HL-60 (cell line): ENCODE data around the gene NOBOX.
"Not testable (repeated sequence)": the region's sequence is repeated elsewhere in the genome, so short reads cannot be mapped to it uniquely, and the experiment has no call there.

Experiments
- DNase-seq, 2 experiments: peaks; one replicate each; pipeline ENCODE4 v3.0.0-alpha.2; 2010 to 2020; ENCODE audit warnings: low read depth in 1 of 2, low spot score in 1 of 2
- H3K27ac ChIP-seq: fragments of 250-450 bp; sonication (Bioruptor Pico); replicated peaks from 2 replicates; pipeline ENCODE4 v1.5.1; 2020; ENCODE audit warnings: mild to moderate bottlenecking, moderate library complexity
- H3K27me3 ChIP-seq: fragments of 250-450 bp; sonication (Bioruptor Pico); 2 replicates; pipeline ENCODE4 v1.5.1; 2021; ENCODE audit warnings: mild to moderate bottlenecking, moderate library complexity; ENCODE audit not compliant: insufficient read depth, poor library complexity, severe bottlenecking
- H3K4me3 ChIP-seq: replicated peaks from 2 replicates; pipeline ENCODE4 v1.5.1; 2011; ENCODE audit warnings: mild to moderate bottlenecking, control low read depth, low read length; ENCODE audit not compliant: insufficient read depth
- GABPA ChIP-seq: IDR thresholded peaks from 2 replicates; pipeline ENCODE4 v1.6.1; 2012; ENCODE audit warnings: low read depth
- POLR2AphosphoS5 ChIP-seq: IDR thresholded peaks from 2 replicates; pipeline ENCODE4 v1.6.1; 2012; ENCODE audit warnings: low read depth
- SPI1 ChIP-seq: IDR thresholded peaks from 2 replicates; pipeline ENCODE4 v1.6.1; 2012; ENCODE audit warnings: low read depth, mild to moderate bottlenecking, borderline replicate concordance
- TF ChIP-seq, protein P1 (sequence below): IDR thresholded peaks from 2 replicates; pipeline ENCODE4 v1.6.1; 2012; ENCODE audit warnings: low read depth; ENCODE audit not compliant: insufficient replicate concordance
- TF ChIP-seq, protein P2 (sequence below): IDR thresholded peaks from one replicate; pipeline ENCODE4 v1.5.1; 2011; ENCODE audit warnings: low read length, control low read depth, inconsistent platforms; ENCODE audit not compliant: insufficient read depth

NOBOX gene

DNA sequence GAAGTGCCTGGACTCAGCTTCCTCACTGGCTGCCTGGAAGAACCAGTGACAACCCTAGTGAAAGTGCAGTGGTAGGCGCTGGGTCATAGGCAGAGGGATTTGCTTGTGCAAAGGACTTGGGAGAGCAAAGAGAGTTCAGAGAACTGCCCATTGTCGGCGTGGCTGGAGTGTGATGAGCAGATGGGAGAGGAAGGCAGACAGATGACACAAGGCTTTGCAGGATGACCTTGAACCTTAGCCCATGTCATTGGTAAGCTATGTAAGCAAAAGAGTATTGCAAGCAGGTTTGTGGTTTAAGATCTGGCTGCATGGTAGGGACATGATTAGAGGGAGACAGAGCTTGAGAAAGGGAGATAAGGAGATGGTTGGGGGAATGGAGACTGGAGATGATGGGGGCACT lies 35.3 kb upstream of the NOBOX start:
- no peak overlapping the region for H3K4me3 ChIP-seq
- no peak overlapping the region for H3K27ac ChIP-seq
- no peak for DNase-seq
- H3K27me3 ChIP-seq = no peaks in the 10 kb centered on the region
- TF ChIP-seq, protein P1, sequence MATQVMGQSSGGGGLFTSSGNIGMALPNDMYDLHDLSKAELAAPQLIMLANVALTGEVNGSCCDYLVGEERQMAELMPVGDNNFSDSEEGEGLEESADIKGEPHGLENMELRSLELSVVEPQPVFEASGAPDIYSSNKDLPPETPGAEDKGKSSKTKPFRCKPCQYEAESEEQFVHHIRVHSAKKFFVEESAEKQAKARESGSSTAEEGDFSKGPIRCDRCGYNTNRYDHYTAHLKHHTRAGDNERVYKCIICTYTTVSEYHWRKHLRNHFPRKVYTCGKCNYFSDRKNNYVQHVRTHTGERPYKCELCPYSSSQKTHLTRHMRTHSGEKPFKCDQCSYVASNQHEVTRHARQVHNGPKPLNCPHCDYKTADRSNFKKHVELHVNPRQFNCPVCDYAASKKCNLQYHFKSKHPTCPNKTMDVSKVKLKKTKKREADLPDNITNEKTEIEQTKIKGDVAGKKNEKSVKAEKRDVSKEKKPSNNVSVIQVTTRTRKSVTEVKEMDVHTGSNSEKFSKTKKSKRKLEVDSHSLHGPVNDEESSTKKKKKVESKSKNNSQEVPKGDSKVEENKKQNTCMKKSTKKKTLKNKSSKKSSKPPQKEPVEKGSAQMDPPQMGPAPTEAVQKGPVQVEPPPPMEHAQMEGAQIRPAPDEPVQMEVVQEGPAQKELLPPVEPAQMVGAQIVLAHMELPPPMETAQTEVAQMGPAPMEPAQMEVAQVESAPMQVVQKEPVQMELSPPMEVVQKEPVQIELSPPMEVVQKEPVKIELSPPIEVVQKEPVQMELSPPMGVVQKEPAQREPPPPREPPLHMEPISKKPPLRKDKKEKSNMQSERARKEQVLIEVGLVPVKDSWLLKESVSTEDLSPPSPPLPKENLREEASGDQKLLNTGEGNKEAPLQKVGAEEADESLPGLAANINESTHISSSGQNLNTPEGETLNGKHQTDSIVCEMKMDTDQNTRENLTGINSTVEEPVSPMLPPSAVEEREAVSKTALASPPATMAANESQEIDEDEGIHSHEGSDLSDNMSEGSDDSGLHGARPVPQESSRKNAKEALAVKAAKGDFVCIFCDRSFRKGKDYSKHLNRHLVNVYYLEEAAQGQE = no peak
- TF ChIP-seq, protein P2, sequence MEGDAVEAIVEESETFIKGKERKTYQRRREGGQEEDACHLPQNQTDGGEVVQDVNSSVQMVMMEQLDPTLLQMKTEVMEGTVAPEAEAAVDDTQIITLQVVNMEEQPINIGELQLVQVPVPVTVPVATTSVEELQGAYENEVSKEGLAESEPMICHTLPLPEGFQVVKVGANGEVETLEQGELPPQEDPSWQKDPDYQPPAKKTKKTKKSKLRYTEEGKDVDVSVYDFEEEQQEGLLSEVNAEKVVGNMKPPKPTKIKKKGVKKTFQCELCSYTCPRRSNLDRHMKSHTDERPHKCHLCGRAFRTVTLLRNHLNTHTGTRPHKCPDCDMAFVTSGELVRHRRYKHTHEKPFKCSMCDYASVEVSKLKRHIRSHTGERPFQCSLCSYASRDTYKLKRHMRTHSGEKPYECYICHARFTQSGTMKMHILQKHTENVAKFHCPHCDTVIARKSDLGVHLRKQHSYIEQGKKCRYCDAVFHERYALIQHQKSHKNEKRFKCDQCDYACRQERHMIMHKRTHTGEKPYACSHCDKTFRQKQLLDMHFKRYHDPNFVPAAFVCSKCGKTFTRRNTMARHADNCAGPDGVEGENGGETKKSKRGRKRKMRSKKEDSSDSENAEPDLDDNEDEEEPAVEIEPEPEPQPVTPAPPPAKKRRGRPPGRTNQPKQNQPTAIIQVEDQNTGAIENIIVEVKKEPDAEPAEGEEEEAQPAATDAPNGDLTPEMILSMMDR = no peak
- TF ChIP-seq GABPA (no peak), POLR2AphosphoS5 (no peak), SPI1 (no peak)

DNA sequence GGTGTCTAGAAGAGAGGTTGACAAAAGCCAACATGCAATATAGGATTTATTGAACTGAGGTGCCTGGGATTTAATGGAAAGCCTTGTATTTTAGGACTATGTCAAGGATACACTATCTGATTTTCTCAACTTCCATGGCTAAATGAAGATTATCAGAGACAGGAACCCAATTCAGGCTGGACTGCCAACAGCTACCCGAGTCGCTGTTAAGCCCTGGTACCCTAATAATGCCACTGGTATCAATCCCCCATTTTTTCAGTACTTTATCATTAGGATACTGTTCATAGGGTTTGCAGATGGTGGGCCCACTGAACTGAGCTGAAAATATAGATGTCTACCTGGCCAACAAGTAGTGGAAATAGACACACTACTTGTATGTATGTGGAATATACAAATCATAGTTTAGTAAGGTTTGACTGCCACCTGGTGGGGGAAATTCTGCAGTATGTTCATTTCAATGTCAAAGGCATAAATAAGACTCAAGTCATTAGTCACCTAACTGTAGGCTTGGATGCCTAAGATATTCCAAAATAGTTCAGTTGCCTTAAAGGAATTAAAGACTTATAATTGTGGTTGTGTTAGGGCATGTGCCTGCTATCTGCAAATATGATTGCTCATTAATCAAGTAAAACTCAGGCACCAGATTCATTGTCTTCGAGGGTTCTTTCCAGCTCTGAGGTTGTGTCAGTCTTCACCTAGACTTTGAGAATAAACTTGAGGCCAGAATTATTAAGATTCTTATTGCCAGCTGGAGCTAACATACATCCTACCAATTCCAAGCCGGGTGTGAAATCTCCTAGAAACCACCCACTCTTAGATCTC lies 34.1 kb upstream of the NOBOX start:
- DNase-seq = peak in 1 of 2 experiments; percentile 53
- H3K4me3 ChIP-seq = no peak overlapping the region
- no peak overlapping the region for H3K27ac ChIP-seq
- H3K27me3 ChIP-seq = no peaks in the 10 kb centered on the region
- TF ChIP-seq POLR2AphosphoS5 (no peak), GABPA (no peak), SPI1 (no peak)
- TF ChIP-seq, protein P2 = peak; percentile 41
- TF ChIP-seq, protein P1 = no peak

DNA sequence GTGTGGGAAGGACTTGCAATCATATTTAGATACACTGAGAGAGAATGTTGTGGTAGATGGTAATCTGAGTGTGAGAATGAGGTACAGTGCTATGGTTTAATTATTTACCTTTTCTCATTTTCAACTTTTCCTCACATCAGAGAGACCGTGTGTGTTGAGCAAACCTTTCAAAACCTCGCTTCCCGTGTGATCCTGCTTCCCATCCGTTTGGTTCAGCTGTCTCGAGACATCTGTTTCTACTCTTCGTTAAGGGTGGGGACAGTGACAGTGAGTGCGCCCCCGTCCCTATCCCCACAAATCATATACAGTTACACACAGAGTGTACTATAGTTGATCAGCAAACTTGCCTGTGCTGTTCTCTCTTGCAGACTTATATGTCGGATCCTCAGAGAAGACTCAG lies 33.0 kb upstream of the NOBOX start:
- H3K4me3 ChIP-seq = no peak overlapping the region
- no peak overlapping the region for H3K27ac ChIP-seq
- no peak for TF ChIP-seq GABPA
- H3K27me3 ChIP-seq = no peaks in the 10 kb centered on the region
- DNase-seq = no peak

DNA sequence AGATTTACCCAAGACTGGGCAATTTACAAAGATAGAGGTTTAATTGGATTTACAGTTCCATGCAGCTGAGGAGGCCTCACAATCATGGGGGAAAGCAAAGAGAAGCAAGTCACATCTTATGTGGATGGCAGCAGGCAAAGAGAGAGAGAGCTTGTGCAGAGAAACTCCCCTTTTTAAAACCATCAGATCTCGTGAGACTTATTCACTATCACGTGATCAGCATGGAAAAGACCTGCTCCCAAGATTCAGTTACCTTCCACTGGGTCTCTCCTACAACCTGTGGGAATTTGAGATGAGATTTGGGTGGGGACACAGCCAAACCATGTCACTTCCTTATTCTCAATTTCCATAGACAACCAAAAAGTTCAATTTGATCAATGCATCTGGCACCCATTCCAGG lies 24.9 kb upstream of the NOBOX start:
- DNase-seq = no peak
- no peak overlapping the region for H3K27ac ChIP-seq
- no peak overlapping the region for H3K4me3 ChIP-seq
- H3K27me3 ChIP-seq = no peaks in the 10 kb centered on the region
- TF ChIP-seq GABPA (no peak), SPI1 (0 out of 2 replicates have a peak, but pooled peaks have one; percentile 5)

DNA sequence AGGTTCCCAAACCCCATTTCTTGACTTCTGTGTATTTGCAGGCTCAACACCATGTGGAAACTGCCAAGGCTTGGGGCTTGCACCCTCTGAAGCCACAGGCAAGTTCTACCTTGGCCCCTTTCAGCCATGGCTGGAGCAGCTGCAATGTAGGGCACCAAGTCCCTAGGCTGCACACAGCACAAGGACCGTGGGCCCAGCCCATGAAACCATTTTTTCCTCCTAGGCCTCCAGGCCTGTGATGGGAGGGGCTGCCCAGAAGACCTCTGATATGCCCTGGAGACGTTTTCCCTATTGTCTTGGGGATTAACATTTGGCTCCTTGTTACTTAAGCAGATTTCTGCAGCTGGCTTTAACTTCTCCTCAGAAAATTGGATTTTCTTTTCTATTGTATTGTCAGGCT lies 24.0 kb upstream of the NOBOX start:
- H3K4me3 ChIP-seq, H3K27ac ChIP-seq, DNase-seq, H3K27me3 ChIP-seq: not testable (repeated sequence)

DNA sequence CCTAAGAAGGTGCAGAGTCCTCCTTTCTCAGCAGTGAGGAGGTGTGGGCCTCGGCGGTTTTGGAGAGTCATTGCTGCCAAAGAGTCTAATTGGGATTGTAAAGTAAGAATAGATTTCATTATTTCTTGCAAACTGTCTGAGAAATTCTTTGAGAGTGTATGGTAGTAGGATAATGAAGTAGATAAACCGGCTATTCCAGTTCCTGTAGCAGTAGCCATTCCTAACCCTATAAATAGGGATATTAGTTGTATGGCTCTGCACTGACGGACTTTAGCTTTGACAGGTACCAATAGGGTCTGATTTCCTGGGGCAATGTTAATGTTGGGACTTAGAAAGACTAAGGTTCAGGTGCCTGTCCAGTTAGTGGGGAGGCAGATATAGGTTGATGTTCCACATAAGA lies 15.4 kb upstream of the NOBOX start:
- DNase-seq, H3K27ac ChIP-seq, H3K27me3 ChIP-seq, H3K4me3 ChIP-seq: not testable (repeated sequence)
